GM13976 (cell line): Measurements from ENCODE around the gene CCDC54.

Experiments
- DNase-seq: peaks from one replicate; pipeline ENCODE4 v3.0.0; 2012; ENCODE audit warnings: low spot score
- in situ Hi-C: fragments of 300-500 bp; cut with MboI; formaldehyde crosslinking; loops from one replicate; pipeline ENCODE4 v1.12.0; 2022; ENCODE audit warnings: low sequenced_read_pairs, mixed read lengths, inconsistent platforms; ENCODE audit not compliant: unreplicated experiment
- TF ChIP-seq, protein P1 (sequence below): IDR thresholded peaks from 2 replicates; pipeline ENCODE4 v1.5.1; 2012; ENCODE audit warnings: borderline replicate concordance, mild to moderate bottlenecking; ENCODE audit not compliant: insufficient read depth; ENCODE audit errors: extremely low read depth, missing control alignments, control extremely low read depth

CCDC54 gene

DNA sequence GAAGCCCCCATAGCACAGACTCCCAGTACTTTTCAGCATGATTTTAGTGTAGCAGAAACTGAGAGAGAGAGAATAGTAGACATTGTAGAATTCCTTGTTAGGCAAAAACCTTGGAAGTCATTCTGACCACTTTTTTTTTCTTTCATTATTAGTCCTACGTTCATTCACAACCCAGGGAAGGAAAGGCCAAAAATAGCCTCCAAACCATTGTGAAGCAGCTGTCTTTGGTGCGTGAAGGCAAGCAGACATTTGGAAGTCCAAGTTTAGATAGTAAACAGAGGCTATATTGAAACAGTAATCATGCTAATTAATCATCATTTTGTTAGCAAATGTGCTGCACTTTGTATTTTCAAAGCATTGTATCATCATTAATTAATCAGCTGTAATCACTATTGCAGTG is 34.5 kb downstream of the CCDC54 start:
- in situ Hi-C loops, result no loop called here
- TF ChIP-seq, protein P1, sequence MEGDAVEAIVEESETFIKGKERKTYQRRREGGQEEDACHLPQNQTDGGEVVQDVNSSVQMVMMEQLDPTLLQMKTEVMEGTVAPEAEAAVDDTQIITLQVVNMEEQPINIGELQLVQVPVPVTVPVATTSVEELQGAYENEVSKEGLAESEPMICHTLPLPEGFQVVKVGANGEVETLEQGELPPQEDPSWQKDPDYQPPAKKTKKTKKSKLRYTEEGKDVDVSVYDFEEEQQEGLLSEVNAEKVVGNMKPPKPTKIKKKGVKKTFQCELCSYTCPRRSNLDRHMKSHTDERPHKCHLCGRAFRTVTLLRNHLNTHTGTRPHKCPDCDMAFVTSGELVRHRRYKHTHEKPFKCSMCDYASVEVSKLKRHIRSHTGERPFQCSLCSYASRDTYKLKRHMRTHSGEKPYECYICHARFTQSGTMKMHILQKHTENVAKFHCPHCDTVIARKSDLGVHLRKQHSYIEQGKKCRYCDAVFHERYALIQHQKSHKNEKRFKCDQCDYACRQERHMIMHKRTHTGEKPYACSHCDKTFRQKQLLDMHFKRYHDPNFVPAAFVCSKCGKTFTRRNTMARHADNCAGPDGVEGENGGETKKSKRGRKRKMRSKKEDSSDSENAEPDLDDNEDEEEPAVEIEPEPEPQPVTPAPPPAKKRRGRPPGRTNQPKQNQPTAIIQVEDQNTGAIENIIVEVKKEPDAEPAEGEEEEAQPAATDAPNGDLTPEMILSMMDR, result no peak
- DNase-seq, result no peak

GRCh38 chr3:107412376-107412775 is 35.1 kb downstream of the CCDC54 start:
- in situ Hi-C loops, result no loop called here
- TF ChIP-seq, protein P1, result no peak
- no peak for DNase-seq

DNA sequence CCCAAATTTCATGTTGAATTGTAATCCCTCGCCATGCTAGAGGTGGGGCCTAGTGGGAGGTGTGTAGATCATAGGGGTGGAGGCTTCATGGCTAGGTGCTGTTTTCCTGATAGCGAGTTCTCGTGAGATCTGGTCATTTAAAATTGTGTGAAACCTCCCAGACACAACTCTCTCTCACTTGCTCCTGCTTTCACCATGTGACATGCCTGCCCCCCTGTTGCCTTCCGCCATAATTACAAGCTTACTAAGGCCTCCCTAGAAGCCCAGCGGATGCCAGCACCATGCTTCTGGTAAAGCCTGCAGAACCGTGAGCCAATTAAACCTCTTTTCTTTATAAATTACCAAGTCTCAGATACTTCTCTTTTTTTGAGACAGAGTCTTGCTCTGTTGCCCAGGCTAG is 36.0 kb downstream of the CCDC54 start:
- no peak for DNase-seq
- in situ Hi-C loops, result no loop called here
- TF ChIP-seq, protein P1, result no peak

DNA sequence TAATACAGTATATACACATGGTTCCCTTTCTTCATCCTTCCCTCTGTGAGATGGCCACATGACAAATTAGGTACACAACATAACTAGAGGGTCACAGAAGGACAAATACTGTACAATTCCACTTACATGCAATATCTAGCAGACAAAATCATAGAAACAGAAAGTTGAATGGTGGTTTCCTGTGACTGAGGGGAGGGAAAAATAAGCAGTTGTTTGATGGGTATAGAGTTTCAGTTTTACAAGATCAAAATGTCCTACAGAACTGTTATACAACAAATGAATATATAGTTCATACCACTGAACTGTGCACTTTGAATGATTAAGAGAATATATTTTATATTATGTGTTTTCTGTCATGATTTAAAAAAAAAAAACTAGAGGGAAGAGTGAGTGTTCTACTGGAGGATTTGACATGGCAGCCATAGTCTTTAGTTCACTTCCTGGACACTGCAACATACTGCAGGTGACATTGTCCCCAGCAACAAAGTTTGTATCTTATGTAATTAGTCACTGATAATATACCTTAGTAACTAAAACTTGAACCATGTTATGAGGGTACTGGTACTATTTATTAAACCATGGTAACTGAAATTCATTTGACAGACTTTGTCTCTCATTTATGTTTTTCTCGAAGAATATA is 37.2 kb downstream of the CCDC54 start:
- in situ Hi-C loops, result no loop called here
- TF ChIP-seq, protein P1, result no peak
- no peak for DNase-seq

DNA sequence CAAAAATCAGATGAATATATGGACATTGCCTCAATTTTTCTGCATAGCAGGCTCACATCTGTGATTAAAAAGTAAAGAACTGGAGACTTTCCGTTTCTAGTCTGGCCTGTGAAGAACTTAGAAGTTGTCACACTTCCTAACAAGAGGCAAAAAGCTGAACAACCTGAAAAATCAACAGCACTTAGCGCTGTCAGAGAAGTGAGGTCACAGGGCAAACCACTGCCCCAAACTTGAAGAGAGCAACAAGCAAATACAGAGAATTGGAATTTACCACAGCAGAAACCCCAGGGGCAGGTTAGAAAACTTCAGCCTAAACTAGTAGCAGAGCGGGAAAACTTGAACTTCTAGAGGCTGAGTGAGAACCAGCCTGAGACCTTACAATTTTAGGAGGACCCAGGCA is 38.9 kb downstream of the CCDC54 start:
- in situ Hi-C loops, result no loop called here
- DNase-seq, result no peak
- TF ChIP-seq, protein P1, result no peak

- TF ChIP-seq, protein P1, result no peak
Observed at GRCh38 chr3:107416886-107417285, 39.6 kb downstream of the CCDC54 start.

More at GRCh38 chr3:107416886-107417285, 39.6 kb downstream of the CCDC54 start:
- in situ Hi-C loops, result no loop called here
- no peak for DNase-seq
